ENCODE measurements around the gene NSUN3. TPM values are rescaled to one million over a fixed set of nuclear protein-coding genes. Genes with fewer than 3 reads are reported as not detected.

Gene NSUN3
- total RNA-seq, 1 experiment from 2014 or later = 14.4 TPM

DNA sequence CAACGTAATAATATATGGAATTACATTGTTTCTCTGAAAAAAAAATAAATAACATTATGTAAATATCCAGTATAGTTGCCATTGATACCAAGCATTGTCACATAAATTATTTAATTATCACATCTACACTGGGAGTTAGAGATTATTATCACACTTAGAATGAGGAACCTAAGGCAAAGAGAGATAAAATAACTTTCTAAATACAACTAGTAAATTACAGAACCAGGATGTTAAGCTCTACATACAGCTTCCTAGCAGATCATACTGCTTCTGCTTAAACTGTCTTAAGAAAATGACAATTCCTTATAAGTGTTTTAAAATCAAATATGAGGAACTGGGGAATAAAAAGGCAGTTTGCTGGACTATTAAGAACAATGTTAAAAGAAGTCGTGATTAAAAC, 104.5 kb downstream of the NSUN3 start:
- Histone ChIP-seq H3K36me3 (ENCODE audit: control insufficient read depth, insufficient read depth, low read length) (no peaks in the 10 kb centered on the region), H3K27me3 (ENCODE audit: control insufficient read depth, insufficient read depth, low read length) (peaks cover 3% of the 10 kb centered on the region; the same call in 1 of the 2 replicates), H3K27ac (ENCODE audit: low read length) (no peak overlapping the region), H3K9me3 (ENCODE audit: control insufficient read depth, insufficient read depth, low read depth, low read length) (no peaks in the 10 kb centered on the region), H3K4me3 (ENCODE audit: low read depth in 2 of 2, low read length in 2 of 2) (no peak overlapping the region), H3K4me1 (ENCODE audit: control insufficient read depth, insufficient read depth, low read length) (no peaks in the 10 kb centered on the region)
- in situ Hi-C loops (cut with HindIII; ENCODE audit: low pct_unique_long_range_greater_than_20kb, low sequenced_read_pairs) (no loop called here), intact Hi-C loops (cut with micrococcal nuclease; ENCODE audit: unreplicated experiment) (loop anchor here (10.0 kb wide), 1 partner anchor 47 kb away; no protein-coding TSS in a partner anchor)
- CTCF ChIA-PET = no interaction called here
- POLR2A ChIA-PET = interaction anchor here (0.5 kb wide), 1 partner anchor 14 kb away, joined by 3 read pairs; no protein-coding TSS in a partner anchor
- TF ChIP-seq TCF7L2 (IDR thresholded peaks at IDR 0.05; ENCODE audit: low read depth, low read length) (no peak), POLR2AphosphoS5 (IDR thresholded peaks at IDR 0.05; ENCODE audit: low read depth, low read length) (no peak), SIN3A (IDR thresholded peaks at IDR 0.05; ENCODE audit: borderline replicate concordance, insufficient read depth, low read depth, low read length) (no peak)
- TF ChIP-seq, protein P1, sequence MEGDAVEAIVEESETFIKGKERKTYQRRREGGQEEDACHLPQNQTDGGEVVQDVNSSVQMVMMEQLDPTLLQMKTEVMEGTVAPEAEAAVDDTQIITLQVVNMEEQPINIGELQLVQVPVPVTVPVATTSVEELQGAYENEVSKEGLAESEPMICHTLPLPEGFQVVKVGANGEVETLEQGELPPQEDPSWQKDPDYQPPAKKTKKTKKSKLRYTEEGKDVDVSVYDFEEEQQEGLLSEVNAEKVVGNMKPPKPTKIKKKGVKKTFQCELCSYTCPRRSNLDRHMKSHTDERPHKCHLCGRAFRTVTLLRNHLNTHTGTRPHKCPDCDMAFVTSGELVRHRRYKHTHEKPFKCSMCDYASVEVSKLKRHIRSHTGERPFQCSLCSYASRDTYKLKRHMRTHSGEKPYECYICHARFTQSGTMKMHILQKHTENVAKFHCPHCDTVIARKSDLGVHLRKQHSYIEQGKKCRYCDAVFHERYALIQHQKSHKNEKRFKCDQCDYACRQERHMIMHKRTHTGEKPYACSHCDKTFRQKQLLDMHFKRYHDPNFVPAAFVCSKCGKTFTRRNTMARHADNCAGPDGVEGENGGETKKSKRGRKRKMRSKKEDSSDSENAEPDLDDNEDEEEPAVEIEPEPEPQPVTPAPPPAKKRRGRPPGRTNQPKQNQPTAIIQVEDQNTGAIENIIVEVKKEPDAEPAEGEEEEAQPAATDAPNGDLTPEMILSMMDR (IDR thresholded peaks at IDR 0.05) = no peak
- TF ChIP-seq, protein P2, sequence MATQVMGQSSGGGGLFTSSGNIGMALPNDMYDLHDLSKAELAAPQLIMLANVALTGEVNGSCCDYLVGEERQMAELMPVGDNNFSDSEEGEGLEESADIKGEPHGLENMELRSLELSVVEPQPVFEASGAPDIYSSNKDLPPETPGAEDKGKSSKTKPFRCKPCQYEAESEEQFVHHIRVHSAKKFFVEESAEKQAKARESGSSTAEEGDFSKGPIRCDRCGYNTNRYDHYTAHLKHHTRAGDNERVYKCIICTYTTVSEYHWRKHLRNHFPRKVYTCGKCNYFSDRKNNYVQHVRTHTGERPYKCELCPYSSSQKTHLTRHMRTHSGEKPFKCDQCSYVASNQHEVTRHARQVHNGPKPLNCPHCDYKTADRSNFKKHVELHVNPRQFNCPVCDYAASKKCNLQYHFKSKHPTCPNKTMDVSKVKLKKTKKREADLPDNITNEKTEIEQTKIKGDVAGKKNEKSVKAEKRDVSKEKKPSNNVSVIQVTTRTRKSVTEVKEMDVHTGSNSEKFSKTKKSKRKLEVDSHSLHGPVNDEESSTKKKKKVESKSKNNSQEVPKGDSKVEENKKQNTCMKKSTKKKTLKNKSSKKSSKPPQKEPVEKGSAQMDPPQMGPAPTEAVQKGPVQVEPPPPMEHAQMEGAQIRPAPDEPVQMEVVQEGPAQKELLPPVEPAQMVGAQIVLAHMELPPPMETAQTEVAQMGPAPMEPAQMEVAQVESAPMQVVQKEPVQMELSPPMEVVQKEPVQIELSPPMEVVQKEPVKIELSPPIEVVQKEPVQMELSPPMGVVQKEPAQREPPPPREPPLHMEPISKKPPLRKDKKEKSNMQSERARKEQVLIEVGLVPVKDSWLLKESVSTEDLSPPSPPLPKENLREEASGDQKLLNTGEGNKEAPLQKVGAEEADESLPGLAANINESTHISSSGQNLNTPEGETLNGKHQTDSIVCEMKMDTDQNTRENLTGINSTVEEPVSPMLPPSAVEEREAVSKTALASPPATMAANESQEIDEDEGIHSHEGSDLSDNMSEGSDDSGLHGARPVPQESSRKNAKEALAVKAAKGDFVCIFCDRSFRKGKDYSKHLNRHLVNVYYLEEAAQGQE (IDR thresholded peaks at IDR 0.05; ENCODE audit: insufficient read depth in 1 of 2, low read depth in 2 of 2, low read length in 1 of 2) = no peak
- no peak for DNase-seq (ENCODE audit: low read depth, low spot score)
- ATAC-seq = no peak
- BruUV-seq (replicated peaks) = no TSS peak

DNA sequence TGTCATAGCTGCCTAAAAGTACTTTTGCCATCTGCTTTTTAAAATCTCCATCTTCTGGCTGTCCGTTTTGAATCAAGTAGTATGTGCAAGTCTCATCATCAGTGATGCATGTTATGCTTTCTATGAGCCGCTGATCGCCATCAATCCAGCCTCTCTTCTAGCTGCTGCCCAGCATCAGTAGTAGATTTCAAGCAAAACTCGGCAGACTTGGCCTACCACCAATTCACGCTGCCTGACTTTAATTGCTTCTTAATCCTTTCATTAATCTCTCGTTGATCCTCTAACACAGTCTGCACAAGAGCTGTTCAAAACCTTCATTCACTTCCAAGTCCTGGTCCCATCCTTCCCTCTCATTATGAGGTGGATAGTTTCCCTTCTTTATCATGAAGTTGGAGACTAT, 104.9 kb downstream of the NSUN3 start:
- Histone ChIP-seq H3K4me3 (ENCODE audit: low read depth in 2 of 2, low read length in 2 of 2) (no peak overlapping the region), H3K36me3 (ENCODE audit: control insufficient read depth, insufficient read depth, low read length) (no peaks in the 10 kb centered on the region), H3K9me3 (ENCODE audit: control insufficient read depth, insufficient read depth, low read depth, low read length) (no peaks in the 10 kb centered on the region), H3K4me1 (ENCODE audit: control insufficient read depth, insufficient read depth, low read length) (no peaks in the 10 kb centered on the region), H3K27me3 (ENCODE audit: control insufficient read depth, insufficient read depth, low read length) (peaks cover 3% of the 10 kb centered on the region; the same call in 1 of the 2 replicates), H3K27ac (ENCODE audit: low read length) (no peak overlapping the region)
- CTCF ChIA-PET = no interaction called here
- in situ Hi-C loops (cut with HindIII; ENCODE audit: low pct_unique_long_range_greater_than_20kb, low sequenced_read_pairs) (no loop called here), intact Hi-C loops (cut with micrococcal nuclease; ENCODE audit: unreplicated experiment) (loop anchor here (10.0 kb wide), 1 partner anchor 47 kb away; no protein-coding TSS in a partner anchor)
- no TSS peak for BruUV-seq (replicated peaks)
- DNase-seq (ENCODE audit: low read depth, low spot score) (no peak), ATAC-seq (no peak)
- POLR2A ChIA-PET = interaction anchor here (0.5 kb wide), 1 partner anchor 15 kb away, joined by 3 read pairs; no protein-coding TSS in a partner anchor
- no peak for TF ChIP-seq SIN3A (IDR thresholded peaks at IDR 0.05; ENCODE audit: borderline replicate concordance, insufficient read depth, low read depth, low read length)
- no peak for TF ChIP-seq TCF7L2 (IDR thresholded peaks at IDR 0.05; ENCODE audit: low read depth, low read length)
- TF ChIP-seq POLR2AphosphoS5 (IDR thresholded peaks at IDR 0.05; ENCODE audit: low read depth, low read length) = no peak
- TF ChIP-seq, protein P1 (IDR thresholded peaks at IDR 0.05) = no peak
- TF ChIP-seq, protein P2 (IDR thresholded peaks at IDR 0.05; ENCODE audit: insufficient read depth in 1 of 2, low read depth in 2 of 2, low read length in 1 of 2) = no peak
